Right lobe of liver (tissue), 4 donors: Measurements from ENCODE around the gene SHC3.

Experiments used
- POLR2A ChIP-seq: fragments of 450-650 bp; IDR thresholded peaks from one replicate; pipeline ENCODE4 v1.6.1; 2017; ENCODE audit warnings: antibody characterized with exemption, mild to moderate bottlenecking
- TF ChIP-seq, protein P1 (sequence below), 4 donors: fragments of 200-600 bp in 3 of 4; fragments of 450-650 bp in 1 of 4; IDR thresholded peaks; one replicate each; pipeline versions ENCODE4 v1.5.1 to v1.8.0; 2016 to 2022; ENCODE audit warnings: antibody characterized with exemption in 4 of 4, mild to moderate bottlenecking in 2 of 4
- donor health status: DM: no; HTN: no; CAD: no.
- donor health status: DM: no; HTN: no; CAD: no.
- donor health status: DM: no; HTN: yes; CAD: no.

GRCh38 chr9:88959727-88960469 is 218.7 kb downstream of the SHC3 start:
- TF ChIP-seq, protein P1, sequence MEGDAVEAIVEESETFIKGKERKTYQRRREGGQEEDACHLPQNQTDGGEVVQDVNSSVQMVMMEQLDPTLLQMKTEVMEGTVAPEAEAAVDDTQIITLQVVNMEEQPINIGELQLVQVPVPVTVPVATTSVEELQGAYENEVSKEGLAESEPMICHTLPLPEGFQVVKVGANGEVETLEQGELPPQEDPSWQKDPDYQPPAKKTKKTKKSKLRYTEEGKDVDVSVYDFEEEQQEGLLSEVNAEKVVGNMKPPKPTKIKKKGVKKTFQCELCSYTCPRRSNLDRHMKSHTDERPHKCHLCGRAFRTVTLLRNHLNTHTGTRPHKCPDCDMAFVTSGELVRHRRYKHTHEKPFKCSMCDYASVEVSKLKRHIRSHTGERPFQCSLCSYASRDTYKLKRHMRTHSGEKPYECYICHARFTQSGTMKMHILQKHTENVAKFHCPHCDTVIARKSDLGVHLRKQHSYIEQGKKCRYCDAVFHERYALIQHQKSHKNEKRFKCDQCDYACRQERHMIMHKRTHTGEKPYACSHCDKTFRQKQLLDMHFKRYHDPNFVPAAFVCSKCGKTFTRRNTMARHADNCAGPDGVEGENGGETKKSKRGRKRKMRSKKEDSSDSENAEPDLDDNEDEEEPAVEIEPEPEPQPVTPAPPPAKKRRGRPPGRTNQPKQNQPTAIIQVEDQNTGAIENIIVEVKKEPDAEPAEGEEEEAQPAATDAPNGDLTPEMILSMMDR (IDR thresholded peaks at IDR 0.05): no peak
- no peak for TF ChIP-seq POLR2A
